GM23248 (cell line): ENCODE measurements around the gene POMT1. TPM values are rescaled to one million over a fixed set of nuclear protein-coding genes. Genes with fewer than 3 reads are reported as not detected.

Experiments
- DNase-seq: peaks from one replicate; pipeline ENCODE4 v3.0.0-alpha.2; 2015
- H2AFZ ChIP-seq: fragments of 200-600 bp; sonication (generic); 2 replicates; pipeline ENCODE4 v1.6.1; 2016; ENCODE audit warnings: antibody characterized with exemption
- H3F3A ChIP-seq: fragments of 200-600 bp; sonication (generic); 2 replicates; pipeline ENCODE4 v1.6.1; 2016; ENCODE audit warnings: mild to moderate bottlenecking, antibody characterized with exemption, mixed run types; ENCODE audit not compliant: insufficient read depth
- H3K27ac ChIP-seq: fragments of 200-600 bp; sonication (generic); 2 replicates; pipeline ENCODE4 v1.5.1; 2016; ENCODE audit warnings: mild to moderate bottlenecking
- H3K27me3 ChIP-seq: fragments of 200-600 bp; sonication (generic); replicated peaks from 2 replicates; pipeline ENCODE4 v1.6.1; 2016; ENCODE audit warnings: mild to moderate bottlenecking; ENCODE audit not compliant: insufficient read depth
- H3K36me3 ChIP-seq: fragments of 200-600 bp; sonication (generic); 2 replicates; pipeline ENCODE4 v1.6.1; 2016; ENCODE audit warnings: low read depth, mild to moderate bottlenecking
- H3K4me1 ChIP-seq: fragments of 200-600 bp; sonication (generic); 2 replicates; pipeline ENCODE4 v1.6.1; 2016; ENCODE audit warnings: mild to moderate bottlenecking; ENCODE audit not compliant: insufficient read depth
- H3K4me2 ChIP-seq: fragments of 200-600 bp; sonication (generic); one replicate; pipeline ENCODE4 v1.6.1; 2016; ENCODE audit warnings: mild to moderate bottlenecking; ENCODE audit not compliant: unreplicated experiment
- H3K4me3 ChIP-seq: fragments of 200-600 bp; sonication (generic); 2 replicates; pipeline ENCODE4 v1.5.1; 2016; ENCODE audit warnings: mild to moderate bottlenecking
- H3K79me2 ChIP-seq: fragments of 200-600 bp; sonication (generic); 2 replicates; pipeline ENCODE4 v1.6.1; 2016; ENCODE audit warnings: mild to moderate bottlenecking; ENCODE audit not compliant: insufficient read depth
- H3K9ac ChIP-seq: fragments of 200-600 bp; sonication (generic); 2 replicates; pipeline ENCODE4 v1.6.1; 2016; ENCODE audit warnings: mild to moderate bottlenecking
- H3K9me2 ChIP-seq: fragments of 200-600 bp; sonication (generic); 2 replicates; pipeline ENCODE4 v1.6.1; 2016; ENCODE audit warnings: mixed run types, mild to moderate bottlenecking, moderate library complexity; ENCODE audit not compliant: insufficient read depth
- H3K9me3 ChIP-seq: fragments of 200-600 bp; sonication (generic); one replicate; pipeline ENCODE4 v1.6.1; 2017; ENCODE audit warnings: low read depth
- H4K20me1 ChIP-seq: fragments of 200-600 bp; sonication (generic); 2 replicates; pipeline ENCODE4 v1.6.0; 2016; ENCODE audit not compliant: insufficient read depth
- EZH2 ChIP-seq: fragments of 200-600 bp; sonication (generic); IDR thresholded peaks from 2 replicates; pipeline ENCODE4 v1.6.1; 2018; ENCODE audit warnings: antibody characterized with exemption, mild to moderate bottlenecking; ENCODE audit not compliant: insufficient read depth, poor library complexity, severe bottlenecking
- EZH2phosphoT487 ChIP-seq: fragments of 200-600 bp; sonication (generic); IDR thresholded peaks from 2 replicates; pipeline ENCODE4 v1.6.1; 2018; ENCODE audit warnings: antibody characterized with exemption, moderate library complexity, mild to moderate bottlenecking, low read depth; ENCODE audit not compliant: insufficient read depth
- WGBS, 2 experiments: methylation state at CpG; one replicate each; pipeline ENCODE4 v1.1.6; 2015 to 2017; ENCODE audit warnings: low lambda C conversion rate in 2 of 2, low coverage in 1 of 2; ENCODE audit errors: missing lambda C conversion rate in 2 of 2; 5-methylcytosine and 5-hydroxymethylcytosine counted together
- in situ Hi-C: fragments of 300-500 bp; cut with MboI; formaldehyde crosslinking; loops from 2 replicates; pipeline ENCODE4 v1.15.0; 2020
- polyA plus RNA-seq: library from polyadenylated mRNA; unstranded; fragments of >200 nt; fragmentation: Nextera tagmentation; extraction: Ambion mirVana; gene quantifications from 2 replicates; pipeline ENCODE4 v1.2.1, GENCODE V29; 2016
- total RNA-seq: library from RNA; depleted of rRNA; stranded (reverse); fragments of >200 nt; shearing (Covaris generic); gene quantifications from 2 replicates; pipeline ENCODE4 v1.2.3, GENCODE V29; 2014

Gene POMT1
- total and polyA plus RNA-seq, 2 experiments from 2014 or later, result 28.4 to 32.9 TPM

DNA sequence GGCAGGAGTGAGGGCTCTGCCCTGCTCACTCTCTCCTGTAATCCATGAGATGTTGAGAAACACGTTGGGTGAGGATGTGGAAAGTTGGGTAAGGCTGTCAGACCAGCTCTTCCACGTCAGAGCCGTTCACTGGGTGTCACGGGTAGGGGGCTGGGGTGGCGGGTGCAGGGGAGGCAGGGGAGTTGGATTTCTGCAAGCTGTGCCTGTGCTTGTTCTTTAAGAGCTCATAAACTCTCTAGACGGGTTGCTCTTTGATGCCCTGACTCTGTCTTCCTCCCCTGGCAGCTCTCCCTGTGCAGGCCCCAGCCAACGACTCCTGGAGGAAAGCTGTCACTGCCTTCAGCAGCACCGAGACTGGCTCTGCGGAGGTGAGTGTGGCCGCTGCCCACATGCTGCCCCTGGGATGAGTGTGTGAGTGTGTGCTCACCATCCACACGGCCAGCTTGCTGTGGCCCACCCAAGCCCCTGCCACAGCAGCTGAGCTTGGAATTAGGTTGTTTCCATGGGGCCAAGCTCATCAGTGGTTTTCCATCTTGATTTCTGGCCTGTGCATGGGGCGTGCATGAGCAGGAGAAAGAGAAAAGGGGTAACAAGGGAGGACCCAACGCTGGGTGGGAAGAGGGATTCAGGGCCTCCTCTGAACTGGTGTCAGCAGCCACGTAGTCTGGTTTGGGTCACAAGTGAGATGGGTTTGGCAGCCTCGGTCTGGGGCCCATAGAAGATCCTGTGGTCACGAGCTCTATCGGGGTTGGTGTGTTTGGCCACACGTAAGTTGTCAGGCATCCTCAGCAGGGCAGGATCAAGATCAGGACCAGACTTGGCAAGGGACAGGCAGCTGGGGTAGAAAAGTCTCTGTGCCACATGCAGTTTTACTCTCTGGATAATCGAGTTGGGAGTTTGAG is 21.0 kb upstream of the POMT1 start:
- in situ Hi-C loops, result no loop called here
- H3K36me3 ChIP-seq, result peaks cover 45% of the 10 kb centered on the region
- TF ChIP-seq EZH2phosphoT487, result no peak
- TF ChIP-seq EZH2, result no peak
- H3K27me3 ChIP-seq, result no peaks in the 10 kb centered on the region
- H3K4me2 ChIP-seq, result no peak overlapping the region
- H3K4me1 ChIP-seq, result no peaks in the 10 kb centered on the region
- no peak overlapping the region for H3K27ac ChIP-seq
- H3K79me2 ChIP-seq, result peaks cover 57% of the 10 kb centered on the region
- 76 to 79% methylated on average over 16 to 19 of the region's 19 CpGs for WGBS, 2 experiments
- H2AFZ ChIP-seq, result no peak overlapping the region
- H3K4me3 ChIP-seq, result no peak overlapping the region
- H3K9ac ChIP-seq, result no peak overlapping the region
- H3F3A ChIP-seq, result no peaks in the 10 kb centered on the region
- no peaks in the 10 kb centered on the region for H3K9me2 ChIP-seq
- H3K9me3 ChIP-seq, result no peaks in the 10 kb centered on the region
- no peak for DNase-seq
- no peaks in the 10 kb centered on the region for H4K20me1 ChIP-seq

- no peak overlapping the region for H3K4me3 ChIP-seq
- no peak overlapping the region for H2AFZ ChIP-seq
- H3F3A ChIP-seq, result no peaks in the 10 kb centered on the region
- DNase-seq, result no peak
- H3K9me3 ChIP-seq, result no peaks in the 10 kb centered on the region
- H3K79me2 ChIP-seq, result peaks cover 50% of the 10 kb centered on the region
- no peaks in the 10 kb centered on the region for H4K20me1 ChIP-seq
- H3K9ac ChIP-seq, result no peak overlapping the region
- WGBS, 2 experiments, result 80 to 81% methylated on average over 24 of the region's 24 CpGs
- no peaks in the 10 kb centered on the region for H3K27me3 ChIP-seq
- no peak overlapping the region for H3K27ac ChIP-seq
- no peak overlapping the region for H3K4me2 ChIP-seq
- in situ Hi-C loops, result no loop called here
- peaks cover 39% of the 10 kb centered on the region for H3K36me3 ChIP-seq
- no peaks in the 10 kb centered on the region for H3K9me2 ChIP-seq
- TF ChIP-seq EZH2phosphoT487 (no peak), EZH2 (no peak)
- H3K4me1 ChIP-seq, result no peaks in the 10 kb centered on the region
These were observed 20.2 kb upstream of the POMT1 start for GRCh38 chr9:131482343-131483006.

DNA sequence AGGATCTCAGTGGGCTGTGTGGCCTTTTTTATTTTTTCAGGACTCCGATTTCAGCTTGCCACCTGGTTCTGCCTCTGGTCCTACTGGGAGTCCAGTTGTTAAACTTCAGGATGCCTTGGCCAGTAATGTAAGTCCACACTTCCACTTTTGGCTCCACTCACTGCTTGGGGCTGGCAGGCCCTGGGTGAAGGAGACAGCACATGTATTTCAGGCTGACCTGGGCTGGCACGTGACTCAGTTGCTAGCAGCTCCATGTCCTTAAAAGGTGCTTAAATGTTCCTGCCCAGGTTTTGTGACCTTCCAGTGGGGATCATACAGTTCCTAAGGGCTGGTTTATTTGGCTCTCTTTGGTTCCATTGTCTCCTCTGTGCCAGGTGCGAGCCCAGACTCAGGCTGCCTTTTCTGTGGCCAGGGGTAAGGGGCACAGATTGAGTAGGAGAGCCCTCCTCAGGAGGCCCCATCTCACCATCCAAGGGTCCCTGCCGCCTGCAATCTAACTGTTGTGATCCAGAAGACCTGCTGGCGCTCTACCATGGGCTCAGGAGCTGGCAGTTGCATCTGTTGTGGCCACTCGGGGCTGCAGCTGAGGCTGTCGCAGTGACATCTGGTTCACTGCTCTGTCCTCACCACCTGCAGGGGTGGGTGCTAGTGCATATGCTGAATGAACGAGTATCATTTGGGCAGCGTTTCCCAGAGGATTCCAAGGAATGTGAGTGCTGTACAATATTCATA is 19.2 kb upstream of the POMT1 start:
- no peak for TF ChIP-seq EZH2
- no peak for TF ChIP-seq EZH2phosphoT487
- H3K4me1 ChIP-seq, result no peaks in the 10 kb centered on the region
- H4K20me1 ChIP-seq, result no peaks in the 10 kb centered on the region
- H3K27ac ChIP-seq, result no peak overlapping the region
- WGBS, 2 experiments, result 80 to 84% methylated on average over 9 of the region's 9 CpGs
- H3K9me2 ChIP-seq, result no peaks in the 10 kb centered on the region
- no peaks in the 10 kb centered on the region for H3K27me3 ChIP-seq
- no peak overlapping the region for H3K4me2 ChIP-seq
- peaks cover 32% of the 10 kb centered on the region for H3K36me3 ChIP-seq
- H3K9ac ChIP-seq, result no peak overlapping the region
- no peaks in the 10 kb centered on the region for H3K9me3 ChIP-seq
- peaks cover 42% of the 10 kb centered on the region for H3K79me2 ChIP-seq
- H3K4me3 ChIP-seq, result no peak overlapping the region
- no peak overlapping the region for H2AFZ ChIP-seq
- no peak for DNase-seq
- no peaks in the 10 kb centered on the region for H3F3A ChIP-seq
- in situ Hi-C loops, result no loop called here

- H3K4me2 ChIP-seq, result no peak overlapping the region
- H4K20me1 ChIP-seq, result no peaks in the 10 kb centered on the region
- DNase-seq, result no peak
- in situ Hi-C loops, result no loop called here
- no peaks in the 10 kb centered on the region for H3K9me2 ChIP-seq
- no peak overlapping the region for H3K27ac ChIP-seq
- WGBS, 2 experiments, result 98 to 99% methylated on average over 7 of the region's 7 CpGs
- no peaks in the 10 kb centered on the region for H3K9me3 ChIP-seq
- H3K27me3 ChIP-seq, result no peaks in the 10 kb centered on the region
- no peak for TF ChIP-seq EZH2phosphoT487
- TF ChIP-seq EZH2, result no peak
- peaks cover 38% of the 10 kb centered on the region for H3K79me2 ChIP-seq
- no peak overlapping the region for H3K4me3 ChIP-seq
- no peak overlapping the region for H3K9ac ChIP-seq
- H3K36me3 ChIP-seq, result peaks cover 27% of the 10 kb centered on the region
- H2AFZ ChIP-seq, result no peak overlapping the region
- no peaks in the 10 kb centered on the region for H3K4me1 ChIP-seq
- no peaks in the 10 kb centered on the region for H3F3A ChIP-seq
These were observed 18.7 kb upstream of the POMT1 start for GRCh38 chr9:131484051-131484445.
